Stimulated activated CD4-positive, alpha-beta T cell treated with anti-CD3 and anti-CD28 coated beads, TNF-alpha, amount 100 ng/mL, for 4 hours (primary cell): ENCODE data around the gene GABRG1.

ENCODE experiments used
- DNase-seq, 3 experiments: peaks; one replicate each; pipeline ENCODE4 v3.0.0-alpha.2; 2020; ENCODE audit warnings: low read depth in 3 of 3

GABRG1 gene

DNA sequence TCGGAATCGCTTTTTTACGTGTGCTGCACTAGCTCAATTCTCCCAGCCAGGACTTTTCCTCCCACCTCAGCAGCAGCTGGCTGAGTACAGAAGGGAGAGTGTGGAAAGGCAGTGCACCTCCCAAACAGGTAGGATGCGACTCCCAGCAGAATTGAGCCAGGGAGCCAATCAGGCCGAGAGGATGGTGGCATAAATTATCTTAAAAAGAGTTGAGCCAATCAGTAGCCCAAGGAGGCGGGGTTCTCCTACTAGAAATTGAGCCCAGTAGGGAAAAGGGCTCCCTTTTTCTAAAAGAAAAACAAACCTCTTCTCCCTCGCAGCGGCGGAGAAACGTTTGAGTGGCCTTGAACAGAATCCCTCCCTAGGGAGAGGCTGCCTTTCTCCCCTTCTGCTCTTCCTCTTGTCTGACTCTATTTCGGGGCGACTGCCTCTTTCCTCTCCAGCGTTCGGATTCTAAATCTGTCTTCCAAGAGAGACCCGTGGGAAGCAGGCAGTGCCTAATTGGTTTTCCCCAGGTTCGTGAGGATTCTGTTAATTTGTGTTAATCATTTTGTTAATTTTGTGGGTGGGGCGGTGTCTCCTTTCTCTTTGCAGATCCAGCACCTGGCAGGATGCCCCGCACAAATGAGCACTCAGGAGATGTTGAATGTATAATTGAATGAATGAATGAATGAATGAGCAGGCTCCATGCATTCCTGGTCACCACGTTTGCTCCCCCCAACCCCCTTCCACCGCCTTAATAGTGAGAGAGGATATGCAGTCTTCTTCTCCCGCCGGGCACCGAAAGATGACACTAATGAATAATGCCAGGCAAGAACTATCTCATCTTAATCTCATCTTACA is at the start of gene GABRG1:
TSS of gene GABRG1 (minus strand) at position 142 of the 843 bp plus-strand sequence. CDS start at position 1, 141 bp downstream.
- no peak for DNase-seq

DNA sequence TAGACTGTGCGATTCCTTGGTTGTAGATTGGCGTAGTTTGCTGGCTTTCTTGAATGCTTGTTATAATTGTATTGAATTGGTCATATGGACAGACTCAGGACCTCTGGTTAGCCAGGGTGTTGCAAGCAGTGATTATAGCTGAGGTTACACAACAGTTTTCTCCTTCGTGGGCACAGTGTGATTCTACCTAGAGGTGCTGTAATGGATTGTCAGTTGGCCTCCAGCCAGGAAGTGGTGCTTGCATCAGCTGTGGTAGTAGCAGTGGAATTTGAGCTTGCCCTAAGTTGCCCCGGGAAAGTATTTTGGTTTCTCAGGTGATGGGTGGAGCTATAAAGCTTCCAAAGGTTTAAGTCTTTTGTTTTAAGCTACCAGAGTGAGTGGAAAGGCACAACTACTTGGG is 23.1 kb upstream of the GABRG1 start:
- no peak for DNase-seq

DNA sequence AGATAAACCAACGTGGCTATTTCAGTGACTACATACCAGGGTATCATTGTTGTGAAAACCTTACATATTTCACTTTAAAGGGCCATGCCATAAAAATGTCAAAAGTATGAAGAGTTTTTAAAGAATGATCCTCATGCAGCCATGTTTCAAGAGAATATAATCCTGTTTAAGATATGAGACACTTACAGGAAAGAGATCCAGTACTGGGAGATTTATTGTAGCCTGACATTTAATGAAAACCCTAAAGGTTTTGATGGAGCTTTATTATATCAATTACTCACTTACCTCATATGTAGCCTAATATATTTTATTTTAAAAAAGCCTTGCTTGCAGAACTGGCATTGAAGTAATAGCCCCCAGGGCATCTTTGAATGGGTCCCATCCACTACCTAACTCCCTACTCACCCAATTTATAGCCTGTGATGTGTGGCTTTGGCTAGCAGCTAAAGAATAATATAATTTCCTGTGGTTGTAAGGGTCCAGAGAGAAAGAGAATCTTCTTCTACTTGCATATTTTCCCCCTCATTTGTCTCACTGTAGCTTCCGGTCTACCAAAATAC is 7.7 kb upstream of the GABRG1 start:
- DNase-seq = no peak

DNA sequence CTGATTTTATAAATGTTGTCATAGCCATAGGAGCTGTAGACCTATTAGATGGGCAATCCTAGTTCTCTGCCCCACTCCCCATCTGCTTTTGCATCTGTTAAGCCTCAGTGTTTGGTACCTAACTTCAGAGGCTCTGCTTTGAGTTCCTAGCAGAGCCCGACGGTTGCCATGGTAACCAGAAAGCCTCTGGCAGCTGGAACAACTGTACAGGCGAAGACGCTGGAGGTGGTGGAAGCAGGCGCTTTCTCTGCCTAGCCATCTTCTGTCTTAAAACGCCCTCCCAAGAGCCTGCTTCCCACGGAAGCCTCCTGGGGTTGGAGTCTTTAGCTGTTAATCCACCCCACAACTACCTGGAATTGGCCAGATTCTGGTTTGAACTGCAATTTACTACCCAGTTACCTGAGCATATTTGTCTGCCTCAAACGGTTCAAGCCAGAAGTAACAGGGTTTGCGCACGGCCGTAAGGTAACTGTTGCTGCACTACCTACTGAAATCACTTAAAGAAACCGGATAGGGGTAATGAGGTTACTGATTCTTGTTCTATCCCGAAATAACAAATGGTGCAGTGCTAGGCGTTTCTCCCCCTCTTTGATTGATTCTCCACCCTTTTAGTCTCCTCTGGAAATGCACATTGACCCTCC is 1.0 kb upstream of the GABRG1 start:
- DNase-seq = no peak

DNA sequence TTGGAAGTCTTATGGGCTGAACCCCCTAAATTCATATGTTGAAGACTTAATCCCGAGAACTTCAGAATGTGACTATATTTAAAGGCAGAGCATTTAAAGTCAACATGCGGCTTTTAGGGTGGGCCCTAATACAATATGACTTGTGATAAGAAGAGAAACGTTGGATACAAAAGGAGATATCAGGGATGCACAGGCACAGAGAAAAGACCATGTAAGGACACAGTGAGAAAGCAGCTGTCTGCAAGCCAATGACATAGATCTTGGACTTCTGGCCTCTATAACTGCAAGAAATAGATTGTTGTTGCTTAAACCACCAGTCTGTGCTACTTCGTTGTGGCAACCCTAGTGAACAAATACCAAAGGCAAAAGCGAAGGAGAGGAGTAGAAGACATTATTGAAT is 42.2 kb downstream of the GABRG1 start:
- DNase-seq = no peak

DNA sequence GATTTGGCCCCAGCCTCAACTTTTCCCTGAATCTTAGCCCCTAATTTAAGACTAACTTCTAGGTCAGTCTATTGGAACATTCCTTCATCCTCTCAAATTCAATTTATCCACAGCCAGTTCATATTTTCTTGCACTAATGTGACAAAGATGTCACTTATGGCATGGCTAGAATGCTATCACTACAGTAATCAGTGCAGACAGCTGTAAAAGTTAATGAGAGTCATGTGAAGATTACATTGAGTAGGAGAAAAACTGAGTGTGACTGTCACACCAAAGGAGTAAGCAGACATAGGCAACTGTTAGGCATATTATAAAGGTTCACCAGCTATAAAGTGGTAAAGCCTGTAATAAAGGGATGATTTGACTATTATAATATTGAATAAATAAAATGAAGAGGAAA is 42.6 kb downstream of the GABRG1 start:
- DNase-seq = no peak

DNA sequence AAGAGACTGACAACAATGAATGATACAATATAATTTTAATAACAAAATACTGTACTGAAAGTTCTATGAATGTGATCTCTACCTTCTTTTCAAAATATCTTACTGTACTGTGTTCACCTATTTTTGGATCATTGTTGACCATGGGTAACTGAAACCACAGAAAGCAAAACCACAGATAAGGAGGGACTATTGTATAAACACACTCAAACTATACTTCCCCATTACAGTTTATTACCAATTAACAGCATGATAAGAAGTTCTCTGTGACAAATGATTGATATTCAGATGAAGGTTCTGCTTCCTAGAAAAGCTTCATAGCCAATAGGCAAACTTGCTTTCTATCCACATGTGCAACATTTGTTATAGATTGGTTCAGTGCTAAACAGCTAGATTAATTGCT is 50.1 kb downstream of the GABRG1 start:
- DNase-seq = no peak

DNA sequence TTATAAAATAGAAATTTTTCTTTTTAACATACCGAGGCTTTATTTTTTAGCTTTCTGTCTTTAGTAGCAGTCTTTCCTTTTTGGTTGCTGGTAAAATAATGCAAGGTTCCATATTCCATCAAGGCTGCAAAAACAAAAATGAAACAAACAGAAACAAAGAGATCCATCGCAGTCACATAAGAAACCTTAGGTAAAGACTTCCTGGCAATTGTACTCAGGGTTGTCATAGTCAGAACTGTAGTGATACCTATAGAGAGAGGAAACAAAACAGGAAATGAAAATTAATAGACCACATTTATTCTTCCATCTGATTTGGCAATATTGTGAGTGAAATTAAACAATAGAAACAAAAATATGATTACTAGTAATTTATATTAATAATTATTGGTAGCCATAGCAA is 72.5 kb downstream of the GABRG1 start:
- no peak for DNase-seq

DNA sequence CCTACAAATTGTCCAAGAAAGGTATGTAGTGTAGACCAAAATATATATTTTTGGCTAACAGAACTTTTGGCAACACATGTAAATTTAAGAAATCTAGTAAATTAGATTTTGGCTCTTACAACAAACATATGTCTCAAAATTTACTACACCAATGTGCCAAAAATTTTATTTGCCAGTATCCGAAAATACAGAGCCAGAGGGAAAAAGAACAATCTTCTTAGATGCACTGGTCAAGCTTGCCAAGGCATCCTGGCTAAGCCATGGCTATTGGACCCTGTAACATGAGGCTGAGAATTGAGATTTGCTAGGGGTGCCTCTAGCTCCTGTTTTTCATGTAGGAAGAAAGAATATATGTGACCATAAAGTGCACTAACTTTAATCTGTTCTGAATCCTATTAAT is 91.8 kb downstream of the GABRG1 start:
- no peak for DNase-seq

DNA sequence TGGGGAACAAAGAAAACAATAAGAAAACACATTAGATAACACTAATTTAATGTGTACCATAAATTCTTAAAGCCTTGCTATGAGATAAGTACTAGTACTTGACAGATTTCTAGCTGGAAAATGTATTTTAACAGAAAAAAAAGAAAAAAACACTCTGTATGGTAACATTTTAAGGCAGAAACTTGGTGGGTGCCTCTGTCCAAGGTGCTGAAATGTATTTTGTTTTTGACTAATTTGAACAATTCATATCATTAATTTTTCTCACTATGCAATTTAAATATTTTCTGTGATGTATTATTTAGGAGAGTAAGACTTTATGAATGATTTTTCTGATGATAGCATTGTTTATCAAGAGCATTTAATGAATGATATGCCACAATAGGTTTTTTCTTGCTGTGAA is 107.5 kb downstream of the GABRG1 start:
- no peak for DNase-seq

DNA sequence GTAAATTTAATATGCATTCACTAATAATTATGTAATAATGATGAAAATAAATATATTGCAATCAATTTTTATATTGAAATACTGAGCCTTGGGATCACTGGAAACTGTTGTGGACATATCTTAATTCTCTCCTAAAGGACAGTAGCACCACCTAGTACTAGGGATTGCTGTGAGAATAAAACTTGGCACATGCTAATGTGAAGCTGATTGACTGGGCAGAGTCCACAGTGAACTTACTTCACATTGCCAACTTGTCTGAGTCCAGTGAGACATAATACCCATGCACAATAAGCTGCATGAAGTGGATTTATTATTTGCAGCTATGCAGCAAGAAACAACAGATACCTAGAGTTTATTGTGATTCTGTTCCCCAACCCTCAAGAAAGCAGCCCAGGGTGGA is 131.1 kb downstream of the GABRG1 start:
- no peak for DNase-seq

DNA sequence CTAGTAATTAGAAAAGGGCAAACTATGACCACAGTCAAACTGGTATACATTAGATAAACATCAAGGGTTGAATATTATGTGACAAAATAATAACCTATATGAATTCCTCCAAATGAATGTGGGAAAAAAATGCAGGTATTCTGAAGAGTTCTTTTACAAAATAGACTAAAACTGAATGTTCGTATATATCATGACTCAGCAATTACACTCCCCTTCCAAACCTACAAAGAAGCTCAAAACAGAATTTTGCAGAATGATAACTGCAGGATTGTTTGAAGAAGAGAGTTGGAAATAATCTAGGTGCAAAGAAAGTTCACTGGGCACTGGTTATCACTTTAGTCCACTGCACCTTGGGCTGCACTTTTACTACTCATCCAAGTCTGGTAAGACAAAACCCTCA is 134.1 kb downstream of the GABRG1 start:
- DNase-seq = no peak

DNA sequence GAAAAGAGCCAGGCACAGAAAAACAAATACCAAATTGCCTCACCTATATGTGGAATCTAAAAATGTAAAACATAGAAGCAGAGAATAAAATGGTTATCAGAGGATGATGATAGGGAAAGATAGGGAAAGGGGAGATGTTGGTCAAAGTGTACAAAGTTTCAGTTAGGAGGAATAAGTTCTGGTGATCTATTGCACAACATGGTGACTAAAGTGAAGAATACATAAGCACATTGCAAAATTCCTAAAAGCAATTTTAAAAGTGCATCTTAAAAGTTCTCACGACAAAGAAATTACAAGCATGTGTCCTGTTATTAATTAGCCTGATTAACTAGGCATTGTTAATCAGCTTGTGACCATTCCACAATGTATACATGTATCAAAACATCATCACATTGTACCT is 136.0 kb downstream of the GABRG1 start:
- DNase-seq = no peak
